ENCODE results near the gene ATG10. TPM values are rescaled to one million over a fixed set of nuclear protein-coding genes. Genes with fewer than 3 reads are reported as not detected.
"Not testable (repeated sequence)": the region's sequence is repeated elsewhere in the genome, so short reads cannot be mapped to it uniquely, and the experiment has no call there.

ATG10 gene
- total RNA-seq, 1 experiment from 2014 or later, result 11.8 TPM

DNA sequence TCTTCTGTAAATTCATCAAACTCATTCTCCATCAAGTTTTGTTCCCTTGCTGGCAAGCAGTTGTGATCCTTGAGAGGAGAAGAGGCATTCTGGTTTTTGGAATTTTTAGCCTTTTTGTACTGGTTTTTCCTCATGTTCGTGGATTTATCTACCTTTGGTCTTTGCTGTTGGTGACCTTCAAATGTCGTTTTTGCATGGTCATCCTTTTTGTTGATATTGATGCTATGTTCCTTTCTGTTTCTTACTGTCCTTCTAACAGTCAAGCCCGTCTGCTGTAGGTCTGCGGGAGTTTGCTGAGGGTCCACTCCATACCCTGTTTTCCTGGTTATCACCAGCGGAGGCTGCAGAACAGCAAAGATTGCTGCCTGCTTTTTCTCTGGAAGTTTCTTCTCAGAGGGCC lies 165.4 kb downstream of the ATG10 start:
- ChIA-PET CTCF (no interaction called here), POLR2A (ENCODE audit: unreplicated experiment) (no interaction called here)
- H3K36me3 ChIP-seq (ENCODE audit: low read depth, low read length), result no peaks in the 10 kb centered on the region
- H3K4me1 ChIP-seq (ENCODE audit: insufficient read depth, low read length), result no peaks in the 10 kb centered on the region
- H3K27ac ChIP-seq (ENCODE audit: low read length), result no peak overlapping the region
- no peaks in the 10 kb centered on the region for H3K9me2 ChIP-seq (replicated peaks; ENCODE audit: low read length)
- no peak overlapping the region for H2AFZ ChIP-seq (ENCODE audit: low read length)
- BruUV-seq (replicated peaks), result no TSS peak
- DNase-seq (no peak), ATAC-seq (no peak)
- H3K79me2 ChIP-seq (ENCODE audit: low read length), result no peaks in the 10 kb centered on the region
- no peak overlapping the region for H3K4me3 ChIP-seq (ENCODE audit: low read length)
- H3K9me3 ChIP-seq (ENCODE audit: low read length), result no peaks in the 10 kb centered on the region
- no peak overlapping the region for H3K4me2 ChIP-seq (ENCODE audit: low read length)
- H3K9ac ChIP-seq (ENCODE audit: low read length), result no peak overlapping the region
- H4K20me1 ChIP-seq (ENCODE audit: low read length), result no peaks in the 10 kb centered on the region
- no peaks in the 10 kb centered on the region for H3F3A ChIP-seq (ENCODE audit: low read length, unreplicated experiment)
- H3K27me3 ChIP-seq (ENCODE audit: low read length), result no peaks in the 10 kb centered on the region
- intact Hi-C loops (cut with micrococcal nuclease), result no loop called here
- TF ChIP-seq, protein P1, sequence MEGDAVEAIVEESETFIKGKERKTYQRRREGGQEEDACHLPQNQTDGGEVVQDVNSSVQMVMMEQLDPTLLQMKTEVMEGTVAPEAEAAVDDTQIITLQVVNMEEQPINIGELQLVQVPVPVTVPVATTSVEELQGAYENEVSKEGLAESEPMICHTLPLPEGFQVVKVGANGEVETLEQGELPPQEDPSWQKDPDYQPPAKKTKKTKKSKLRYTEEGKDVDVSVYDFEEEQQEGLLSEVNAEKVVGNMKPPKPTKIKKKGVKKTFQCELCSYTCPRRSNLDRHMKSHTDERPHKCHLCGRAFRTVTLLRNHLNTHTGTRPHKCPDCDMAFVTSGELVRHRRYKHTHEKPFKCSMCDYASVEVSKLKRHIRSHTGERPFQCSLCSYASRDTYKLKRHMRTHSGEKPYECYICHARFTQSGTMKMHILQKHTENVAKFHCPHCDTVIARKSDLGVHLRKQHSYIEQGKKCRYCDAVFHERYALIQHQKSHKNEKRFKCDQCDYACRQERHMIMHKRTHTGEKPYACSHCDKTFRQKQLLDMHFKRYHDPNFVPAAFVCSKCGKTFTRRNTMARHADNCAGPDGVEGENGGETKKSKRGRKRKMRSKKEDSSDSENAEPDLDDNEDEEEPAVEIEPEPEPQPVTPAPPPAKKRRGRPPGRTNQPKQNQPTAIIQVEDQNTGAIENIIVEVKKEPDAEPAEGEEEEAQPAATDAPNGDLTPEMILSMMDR (conservative IDR thresholded peaks at IDR 0.05; ENCODE audit: low read depth, low read length), result no peak
- TF ChIP-seq EZH2phosphoT487 (IDR thresholded peaks at IDR 0.05; ENCODE audit: borderline replicate concordance, low read length) (no peak), EZH2 (IDR thresholded peaks at IDR 0.05; ENCODE audit: low read length, unreplicated experiment) (no peak)

DNA sequence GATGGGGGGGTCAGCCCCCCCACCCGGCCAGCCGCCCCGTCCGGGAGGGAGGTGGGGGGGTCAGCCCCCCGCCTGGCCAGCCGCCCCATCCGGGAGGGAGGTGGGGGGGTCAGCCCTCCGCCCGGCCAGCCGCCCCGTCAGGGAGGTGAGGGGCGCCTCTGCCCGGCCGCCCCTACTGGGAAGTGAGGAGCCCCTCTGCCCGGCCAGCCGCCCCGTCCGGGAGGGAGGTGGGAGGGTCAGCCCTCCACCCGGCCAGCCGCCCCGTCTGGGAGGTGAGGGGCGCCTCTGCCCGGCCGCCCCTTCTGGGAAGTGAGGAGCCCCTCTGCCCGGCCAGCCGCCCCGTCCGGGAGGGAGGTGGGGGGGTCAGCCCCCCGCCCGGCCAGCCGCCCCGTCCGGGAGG lies 168.0 kb downstream of the ATG10 start:
- H2AFZ ChIP-seq (ENCODE audit: low read length); H3K27me3 ChIP-seq (ENCODE audit: low read length); POLR2A ChIA-PET (ENCODE audit: unreplicated experiment); H3F3A ChIP-seq (ENCODE audit: low read length, unreplicated experiment); H3K4me3 ChIP-seq (ENCODE audit: low read length); ATAC-seq; intact Hi-C loops (cut with micrococcal nuclease); CTCF ChIA-PET; BruUV-seq (replicated peaks); H3K9me2 ChIP-seq (replicated peaks; ENCODE audit: low read length); H3K79me2 ChIP-seq (ENCODE audit: low read length); H3K9me3 ChIP-seq (ENCODE audit: low read length); H3K27ac ChIP-seq (ENCODE audit: low read length); H3K4me2 ChIP-seq (ENCODE audit: low read length); H4K20me1 ChIP-seq (ENCODE audit: low read length); H3K4me1 ChIP-seq (ENCODE audit: insufficient read depth, low read length); H3K9ac ChIP-seq (ENCODE audit: low read length); DNase-seq; H3K36me3 ChIP-seq (ENCODE audit: low read depth, low read length): not testable (repeated sequence)

DNA sequence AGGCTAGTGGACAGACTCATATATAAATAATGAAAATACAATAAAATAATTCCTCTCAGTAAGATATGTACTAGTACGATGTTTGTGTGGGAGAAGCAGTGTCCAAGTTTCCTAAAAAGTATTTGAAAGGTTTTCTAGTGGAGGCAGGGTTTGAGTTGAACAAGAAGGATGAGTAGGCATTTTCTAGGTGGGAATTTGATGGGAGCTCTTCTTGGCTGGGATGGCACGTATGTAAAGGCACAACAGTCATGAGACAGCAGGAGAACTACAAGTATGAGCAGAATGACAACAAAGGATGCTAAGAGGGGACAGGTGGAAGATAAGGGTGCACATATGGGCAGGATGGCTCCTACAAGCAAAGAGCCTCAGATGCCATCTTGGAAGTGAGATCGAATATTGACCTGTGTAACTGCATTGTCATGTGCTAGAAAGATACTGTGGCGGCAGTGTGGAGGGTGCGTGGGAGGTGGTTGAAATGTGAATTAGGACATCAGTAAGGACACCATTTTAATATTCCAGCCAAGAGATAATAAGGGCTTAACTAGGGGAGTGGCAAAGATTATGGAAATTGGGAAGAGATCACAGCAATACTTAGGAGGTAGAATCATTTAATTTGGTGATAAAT lies 170.5 kb downstream of the ATG10 start:
- no peak overlapping the region for H3K4me2 ChIP-seq (ENCODE audit: low read length)
- no peak overlapping the region for H3K9ac ChIP-seq (ENCODE audit: low read length)
- no peaks in the 10 kb centered on the region for H3K4me1 ChIP-seq (ENCODE audit: insufficient read depth, low read length)
- no peaks in the 10 kb centered on the region for H3K27me3 ChIP-seq (ENCODE audit: low read length)
- no peaks in the 10 kb centered on the region for H3K36me3 ChIP-seq (ENCODE audit: low read depth, low read length)
- H3K4me3 ChIP-seq (ENCODE audit: low read length), result no peak overlapping the region
- BruUV-seq (replicated peaks), result no TSS peak
- ATAC-seq, result no peak
- DNase-seq, result no peak
- no peaks in the 10 kb centered on the region for H4K20me1 ChIP-seq (ENCODE audit: low read length)
- TF ChIP-seq EZH2phosphoT487 (IDR thresholded peaks at IDR 0.05; ENCODE audit: borderline replicate concordance, low read length) (no peak), EZH2 (IDR thresholded peaks at IDR 0.05; ENCODE audit: low read length, unreplicated experiment) (no peak)
- TF ChIP-seq, protein P1 (conservative IDR thresholded peaks at IDR 0.05; ENCODE audit: low read depth, low read length), result no peak
- no peaks in the 10 kb centered on the region for H3K79me2 ChIP-seq (ENCODE audit: low read length)
- intact Hi-C loops (cut with micrococcal nuclease), result no loop called here
- no peaks in the 10 kb centered on the region for H3K9me2 ChIP-seq (replicated peaks; ENCODE audit: low read length)
- no peaks in the 10 kb centered on the region for H3K9me3 ChIP-seq (ENCODE audit: low read length)
- H3F3A ChIP-seq (ENCODE audit: low read length, unreplicated experiment), result no peaks in the 10 kb centered on the region
- no peak overlapping the region for H3K27ac ChIP-seq (ENCODE audit: low read length)
- ChIA-PET POLR2A (ENCODE audit: unreplicated experiment) (no interaction called here), CTCF (no interaction called here)
- no peak overlapping the region for H2AFZ ChIP-seq (ENCODE audit: low read length)
